DMS53 treated with DMSO at 0.1 percent for 48 hours (cell line): ENCODE data around the gene PLEKHG5.
A peak's percentile ranks its signal among the peaks of the same experiment; 100 is the strongest.
"Not testable (repeated sequence)": the region's sequence is repeated elsewhere in the genome, so short reads cannot be mapped to it uniquely, and the experiment has no call there.

Source experiments
- DNase-seq: peaks from one replicate; lab custom pipeline; 2025; ENCODE audit not compliant: unreplicated experiment; lab: John Stamatoyannopoulos, UW

The PLEKHG5 gene

DNA sequence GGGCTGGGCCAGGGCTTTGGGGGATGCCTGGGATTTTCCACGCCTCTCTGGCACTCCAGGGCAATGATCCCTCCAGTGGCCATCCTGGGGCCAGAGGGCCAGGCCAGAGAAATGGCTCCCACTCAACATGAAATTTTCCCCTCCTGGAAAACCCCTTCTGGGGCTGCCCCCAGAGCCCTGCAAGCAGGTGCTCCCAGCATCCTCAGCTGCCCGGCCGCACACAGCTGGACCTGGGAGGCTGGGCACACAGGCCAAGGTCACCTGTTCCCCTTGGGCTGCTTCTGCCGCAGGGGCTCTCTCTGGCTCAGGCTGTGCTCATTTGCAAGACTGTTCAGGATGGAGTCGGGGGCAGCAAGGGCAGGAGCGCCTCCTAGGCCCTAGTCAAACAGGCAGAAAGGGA is 63.0 kb downstream of the PLEKHG5 start:
- not testable (repeated sequence) for DNase-seq

DNA sequence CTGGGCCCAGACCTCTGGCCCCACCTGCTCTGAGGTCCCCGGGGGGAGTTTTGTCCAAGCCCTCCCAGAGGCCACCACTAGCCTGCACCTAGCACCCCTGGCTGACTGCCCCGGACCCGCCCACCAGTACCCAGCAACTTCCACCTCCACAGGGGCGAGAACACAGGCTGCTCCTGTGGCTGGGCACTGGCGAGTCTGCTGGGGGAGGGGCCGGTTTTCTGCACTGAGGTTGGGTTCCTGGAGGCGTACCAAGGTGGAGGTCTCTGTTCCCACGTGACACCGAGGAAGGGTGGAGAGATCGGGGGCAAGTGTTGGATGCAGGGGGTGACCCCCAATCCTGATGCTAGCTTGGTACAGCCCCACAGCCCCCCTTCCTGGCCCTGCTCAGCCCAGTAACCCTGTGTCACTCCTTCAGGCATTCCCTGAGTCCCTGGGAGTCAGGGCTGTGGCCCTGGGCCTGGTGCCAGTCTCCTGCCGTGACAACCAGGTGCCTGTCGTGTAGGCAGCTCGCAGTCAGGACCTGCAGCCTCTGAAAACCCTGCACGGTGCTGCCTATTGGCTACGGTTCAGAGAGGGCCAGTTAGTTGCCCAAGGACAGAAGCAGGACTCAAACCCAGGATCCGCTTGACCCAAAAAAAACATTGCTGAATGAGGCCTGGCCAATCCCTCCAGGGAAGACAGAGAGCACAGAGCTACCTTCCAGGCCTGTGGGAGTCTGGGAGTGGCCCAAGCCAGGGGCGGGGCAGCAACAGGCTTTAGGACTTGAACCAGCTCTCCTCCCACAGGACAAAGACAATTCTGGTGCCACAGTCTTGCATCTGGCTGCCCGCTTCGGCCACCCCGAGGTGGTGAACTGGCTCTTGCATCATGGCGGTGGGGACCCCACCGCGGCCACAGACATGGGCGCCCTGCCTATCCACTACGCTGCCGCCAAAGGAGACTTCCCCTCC is 63.8 kb downstream of the PLEKHG5 start:
- DNase-seq: no peak

DNA sequence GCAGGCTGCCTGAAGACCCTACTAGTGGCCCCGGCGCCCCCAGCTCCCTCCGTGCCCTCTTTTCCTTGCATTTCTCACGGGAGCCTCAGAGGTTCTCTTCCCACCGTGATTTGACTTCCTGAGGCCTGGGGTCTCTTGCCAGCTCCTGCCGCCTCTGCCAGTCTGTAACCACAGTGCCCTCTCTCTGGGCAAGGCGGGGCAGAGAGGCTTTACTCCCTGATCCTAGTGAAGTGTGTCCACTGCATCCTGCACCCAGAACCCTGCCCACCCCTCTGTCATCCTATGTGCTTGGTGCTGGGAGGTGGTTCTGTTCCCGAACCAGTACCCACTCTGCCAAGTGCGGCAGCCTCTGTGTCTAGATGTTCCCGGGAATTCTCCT is 64.5 kb downstream of the PLEKHG5 start:
- no peak for DNase-seq

DNA sequence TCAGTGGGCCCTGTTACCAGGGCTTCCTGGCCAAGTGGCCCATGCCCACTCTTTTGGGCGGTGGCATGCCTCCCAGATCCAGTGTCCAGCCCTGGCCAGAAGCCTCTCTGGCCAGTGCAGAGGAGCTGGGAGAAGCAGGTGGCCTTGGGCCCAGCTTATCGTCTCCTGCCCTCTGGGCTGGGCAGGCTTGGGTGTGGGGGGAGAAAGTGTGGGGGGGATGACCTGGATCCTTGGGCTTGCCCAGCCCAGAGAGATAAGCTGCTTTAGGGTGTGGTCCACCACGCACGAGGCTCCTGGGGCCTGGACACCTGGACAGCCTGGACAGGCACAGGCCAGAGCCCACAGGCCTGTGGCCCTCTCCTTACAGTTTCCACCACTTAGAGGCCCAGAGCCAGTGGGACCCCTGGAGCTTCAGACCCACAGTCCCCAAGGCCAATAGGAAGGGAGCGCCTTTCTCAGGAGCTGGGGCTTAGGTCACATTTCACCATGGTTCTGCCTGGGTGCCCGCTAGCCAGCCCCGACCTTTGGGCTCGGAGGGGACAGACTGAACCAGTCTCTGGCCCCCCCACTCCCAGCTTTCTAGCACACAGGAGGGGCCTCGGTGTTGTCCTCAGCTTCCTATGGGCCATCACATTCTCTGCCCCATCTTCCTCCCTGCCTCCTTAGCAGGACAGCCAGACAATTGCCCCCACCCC is 65.0 kb downstream of the PLEKHG5 start:
- DNase-seq: no peak

DNA sequence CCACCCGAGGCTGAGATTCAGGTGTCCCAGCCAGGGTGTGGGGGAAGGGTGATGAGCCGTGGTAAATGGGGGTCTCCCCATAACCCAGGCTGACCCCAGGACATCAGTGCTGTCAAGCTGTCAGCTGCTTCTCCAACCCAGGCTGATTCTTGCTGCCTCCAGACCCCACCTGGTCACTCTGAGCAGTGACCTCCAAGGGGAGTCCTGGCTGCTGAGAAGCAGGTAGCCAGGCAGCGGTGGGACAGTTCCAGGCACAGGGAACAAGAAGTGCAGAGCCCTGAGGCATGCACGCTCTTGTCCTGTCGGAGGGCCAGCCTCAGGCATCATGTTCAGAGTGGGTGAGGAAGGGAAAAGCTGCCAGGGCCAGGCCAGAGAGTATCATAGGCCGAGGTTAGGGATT is 65.8 kb downstream of the PLEKHG5 start:
- no peak for DNase-seq

DNA sequence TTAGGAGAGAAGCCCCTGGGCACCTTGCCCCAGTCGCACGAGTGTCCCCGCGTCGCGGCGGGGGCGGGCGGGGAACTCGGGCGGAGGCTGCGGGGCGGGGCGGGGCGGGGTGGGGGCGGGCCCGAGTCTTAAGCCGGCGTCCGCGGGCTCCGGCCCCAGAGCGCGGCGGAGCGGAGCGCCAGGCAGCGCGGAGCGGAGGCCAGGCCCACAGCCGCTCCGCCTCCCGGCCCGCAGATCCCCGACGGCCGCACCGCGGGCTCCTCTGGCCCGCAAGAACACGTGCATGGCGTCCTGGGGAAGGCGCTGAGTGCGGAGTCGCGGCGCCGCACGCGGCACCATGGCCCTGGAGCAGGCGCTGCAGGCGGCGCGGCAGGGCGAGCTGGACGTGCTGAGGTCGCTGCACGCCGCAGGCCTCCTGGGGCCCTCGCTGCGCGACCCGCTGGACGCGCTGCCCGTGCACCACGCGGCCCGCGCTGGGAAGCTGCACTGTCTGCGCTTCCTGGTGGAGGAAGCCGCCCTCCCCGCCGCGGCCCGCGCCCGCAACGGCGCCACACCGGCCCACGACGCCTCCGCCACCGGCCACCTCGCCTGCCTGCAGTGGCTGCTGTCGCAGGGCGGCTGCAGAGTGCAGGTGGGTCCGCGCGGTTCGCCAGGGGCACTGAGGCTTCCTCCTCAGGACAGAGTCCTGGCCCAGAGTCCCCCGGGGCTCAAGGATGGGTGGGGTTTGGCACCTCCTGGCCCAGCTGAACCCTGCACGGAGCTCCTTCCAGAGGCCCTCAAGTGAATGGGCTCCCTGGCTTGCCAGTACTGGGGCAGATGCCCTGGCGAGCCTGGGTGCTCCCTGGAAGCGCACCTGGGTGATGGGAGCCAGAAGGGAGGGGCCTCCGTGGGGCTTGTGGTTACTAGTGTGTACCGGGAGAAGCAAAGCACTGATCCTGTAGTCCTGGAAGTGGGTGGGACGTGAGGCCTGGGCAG is 66.6 kb downstream of the PLEKHG5 start, which contains the start of gene ESPN:
Gene ESPN, plus strand, starts transcription at position 158 of the 975 bp plus-strand sequence. Its CDS starts 180 bp downstream, at position 338.
- DNase-seq: no peak

DNA sequence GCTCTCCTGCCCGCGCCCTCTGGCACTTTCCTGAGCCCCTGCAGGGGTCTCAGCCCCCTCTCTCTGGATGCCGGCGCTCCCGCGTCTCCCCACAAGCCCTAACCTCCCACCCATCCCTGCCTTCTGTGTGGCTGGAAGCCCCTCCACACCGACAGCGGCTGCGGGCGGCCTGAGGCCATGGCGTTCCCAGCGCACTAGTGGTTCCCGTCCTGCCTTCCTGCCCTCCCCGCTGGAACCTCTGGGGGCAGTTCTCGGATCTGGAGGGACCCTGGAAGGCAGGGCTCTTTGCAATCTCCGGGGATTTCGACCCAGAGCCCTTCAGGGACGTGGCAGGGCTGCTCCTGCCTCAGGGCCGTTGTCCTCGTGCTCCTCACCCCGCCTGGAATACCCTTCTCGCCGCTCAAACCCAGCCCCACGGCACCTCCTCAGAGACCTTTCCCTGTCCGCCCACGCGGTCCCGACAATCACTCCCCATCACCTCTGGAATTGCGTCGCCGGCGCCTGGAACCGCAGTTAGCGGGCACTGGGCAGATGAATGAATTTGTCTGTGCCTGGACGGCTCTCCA is 67.4 kb downstream of the PLEKHG5 start:
- no peak for DNase-seq

DNA sequence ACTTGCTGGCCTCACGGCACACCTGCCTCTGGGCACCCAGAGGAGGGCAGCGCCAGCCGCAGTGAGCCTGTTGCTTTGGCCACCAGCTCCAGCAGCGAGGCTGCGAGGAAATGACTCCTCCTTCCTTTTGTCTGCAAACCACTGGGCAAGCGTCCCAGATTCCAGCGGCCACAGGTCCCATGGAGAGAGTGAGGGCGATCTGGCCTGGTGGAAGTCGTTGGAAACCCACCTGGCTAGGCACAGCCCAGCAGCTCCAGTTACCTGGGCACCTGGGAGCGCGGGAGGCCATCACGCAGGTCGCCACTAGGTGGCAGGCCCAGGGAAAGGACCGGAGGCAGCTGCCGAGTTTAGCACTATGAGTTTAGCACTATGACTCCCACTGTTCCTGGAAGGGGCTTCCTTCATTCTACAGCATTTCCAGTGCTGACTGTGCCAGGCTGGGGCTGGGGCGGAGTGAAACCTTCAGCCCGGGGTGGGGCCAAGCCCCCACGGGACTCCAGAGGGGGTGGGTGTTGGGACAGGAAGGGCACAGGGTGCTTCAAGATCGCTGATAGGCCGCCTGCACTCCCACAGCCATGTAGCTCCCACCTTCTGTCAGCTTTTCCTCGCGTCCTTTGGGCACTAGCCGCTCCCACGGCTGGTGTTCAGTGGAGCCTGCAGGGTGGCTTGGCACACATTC is 68.0 kb downstream of the PLEKHG5 start:
- peak; percentile 70 for DNase-seq

DNA sequence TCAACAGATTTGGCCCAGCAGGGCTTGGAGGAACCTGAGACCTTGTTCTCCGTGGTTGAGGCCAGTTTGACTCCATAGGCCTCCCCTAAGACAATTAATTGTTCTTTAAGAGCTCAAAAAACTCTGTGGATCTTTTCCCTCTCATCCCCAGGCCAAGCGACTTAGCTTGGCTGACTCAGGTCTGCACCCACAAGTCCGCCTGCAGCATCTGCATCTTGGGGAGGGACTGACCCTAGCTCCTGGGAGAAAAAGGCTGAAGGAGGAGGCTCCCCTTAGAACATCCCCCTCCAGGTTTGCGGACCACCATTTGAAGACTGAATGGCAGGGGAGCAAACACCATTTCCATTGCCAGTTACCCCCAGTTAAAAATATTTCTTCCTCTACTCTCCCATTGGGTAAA is 70.2 kb downstream of the PLEKHG5 start:
- no peak for DNase-seq

DNA sequence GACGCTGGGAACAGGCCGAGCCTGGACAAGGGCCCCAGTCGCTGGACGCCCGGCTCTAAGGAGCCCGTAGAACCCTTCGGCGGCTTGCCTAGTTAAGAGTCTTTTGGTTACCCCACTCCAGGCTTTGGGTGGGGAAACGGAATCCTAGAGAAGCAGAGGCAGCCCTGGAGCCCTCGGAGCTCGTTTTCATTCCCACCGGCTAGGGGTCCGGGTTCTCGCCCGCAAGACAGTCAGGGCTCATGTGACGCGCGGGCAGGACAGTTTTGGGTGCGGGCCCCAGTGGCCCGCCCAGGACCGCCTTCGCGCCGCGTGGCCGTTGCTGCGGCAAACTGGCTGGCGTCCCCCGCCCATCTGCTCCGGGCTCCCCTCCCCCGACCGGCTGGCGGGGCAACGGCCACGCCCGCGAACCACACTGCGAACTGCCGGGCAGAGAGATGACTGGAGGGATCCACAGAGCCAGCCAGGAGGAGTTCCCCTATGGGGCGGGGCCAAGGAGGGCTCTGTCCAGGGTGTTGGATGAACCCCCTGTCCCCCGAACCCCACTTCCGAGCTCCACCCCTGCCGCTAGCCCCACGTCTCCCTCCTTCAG is 70.9 kb downstream of the PLEKHG5 start:
- no peak for DNase-seq

DNA sequence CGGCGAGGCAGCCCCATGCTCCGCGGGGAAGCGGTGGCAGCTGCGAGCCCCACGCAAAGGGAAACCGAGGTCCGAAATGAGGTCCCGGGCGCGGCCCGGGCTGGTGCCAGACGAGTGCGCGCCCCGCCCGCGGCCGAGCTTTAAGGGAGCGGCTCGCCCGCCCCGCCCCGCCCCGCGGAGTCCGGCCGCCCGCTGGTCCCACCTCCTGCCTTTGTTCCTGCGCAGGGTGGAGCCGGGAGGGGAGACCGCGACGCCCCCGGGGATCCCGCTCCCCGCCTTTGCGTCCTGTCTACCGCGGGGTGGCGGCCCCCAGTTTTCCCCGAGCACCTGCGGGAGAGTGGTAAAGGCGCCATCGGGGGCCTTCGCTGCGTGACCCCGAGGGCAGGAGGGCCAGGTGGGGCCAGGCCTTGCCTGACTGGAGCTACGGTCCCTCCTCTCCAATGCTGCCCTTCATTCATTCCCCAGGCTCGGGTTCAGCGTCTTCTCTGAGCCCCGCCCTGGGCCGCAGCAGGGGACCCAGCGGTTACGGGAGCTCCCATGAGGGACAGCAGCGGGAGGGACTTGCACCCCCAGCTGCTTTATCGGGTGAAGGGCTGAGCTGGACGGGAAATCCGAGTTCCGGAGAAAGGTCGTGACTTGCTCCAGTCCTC is 71.5 kb downstream of the PLEKHG5 start, which contains the start of gene HES2:
Gene HES2, minus strand, starts transcription at position 116 of the 650 bp plus-strand sequence. Its CDS starts 99 bp downstream, at position 17.
- DNase-seq: no peak

DNA sequence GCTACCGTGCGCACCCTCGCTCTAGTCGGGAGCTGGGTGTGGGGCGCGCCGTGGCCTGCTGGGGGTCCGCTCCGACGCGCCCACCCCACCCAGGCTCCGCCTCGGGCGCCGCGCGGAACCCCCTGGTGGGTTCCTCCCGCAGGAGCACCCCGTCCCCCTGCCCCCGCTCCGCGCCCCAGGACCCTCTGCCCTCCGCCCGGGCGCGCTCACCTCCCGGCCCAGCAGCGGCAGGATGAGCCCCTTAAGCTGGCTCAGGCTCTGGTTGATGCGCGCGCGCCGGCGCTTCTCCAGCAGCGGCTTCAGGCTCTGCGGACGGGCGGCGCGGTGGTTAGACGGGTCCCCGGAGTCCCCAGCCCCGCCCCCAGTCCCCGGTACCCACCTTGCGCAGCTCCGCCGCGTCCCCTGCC is 72.1 kb downstream of the PLEKHG5 start:
- DNase-seq: no peak

DNA sequence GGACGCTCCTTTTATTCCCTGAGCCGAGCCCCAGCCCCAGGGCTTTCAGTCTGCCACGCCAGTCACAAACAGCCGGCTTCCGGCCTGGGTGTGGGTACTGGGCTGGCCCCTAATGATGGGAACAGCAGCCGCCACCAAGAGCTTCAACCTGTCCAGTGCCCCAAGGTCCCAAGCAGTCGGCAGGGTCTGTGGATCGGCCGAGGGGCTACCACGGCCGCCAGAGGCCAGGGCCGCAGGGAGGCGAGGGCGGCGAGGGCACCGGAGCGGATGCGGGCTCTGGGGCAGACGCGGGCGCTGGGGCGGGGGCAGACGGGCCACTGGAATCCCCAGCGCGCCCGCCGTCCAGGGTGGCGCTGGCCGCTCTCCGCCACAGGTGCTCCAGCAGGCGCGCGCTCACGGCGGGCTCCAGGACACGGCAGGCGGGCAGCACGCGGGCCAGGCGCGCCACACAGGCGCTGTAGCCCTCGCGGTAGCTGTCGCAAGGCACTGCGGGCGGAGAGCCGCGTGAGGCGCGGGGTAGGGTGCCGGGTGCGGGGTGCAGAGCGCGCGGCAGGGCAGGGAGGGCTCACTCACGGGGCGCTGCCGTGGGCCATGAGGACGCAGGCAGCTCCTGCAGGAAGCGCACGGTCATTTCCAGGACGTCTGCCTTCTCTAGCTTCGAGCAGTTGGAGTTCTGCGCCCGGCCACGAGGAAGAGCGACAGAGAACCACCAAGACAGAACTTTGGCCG is 72.6 kb downstream of the PLEKHG5 start:
- no peak for DNase-seq

DNA sequence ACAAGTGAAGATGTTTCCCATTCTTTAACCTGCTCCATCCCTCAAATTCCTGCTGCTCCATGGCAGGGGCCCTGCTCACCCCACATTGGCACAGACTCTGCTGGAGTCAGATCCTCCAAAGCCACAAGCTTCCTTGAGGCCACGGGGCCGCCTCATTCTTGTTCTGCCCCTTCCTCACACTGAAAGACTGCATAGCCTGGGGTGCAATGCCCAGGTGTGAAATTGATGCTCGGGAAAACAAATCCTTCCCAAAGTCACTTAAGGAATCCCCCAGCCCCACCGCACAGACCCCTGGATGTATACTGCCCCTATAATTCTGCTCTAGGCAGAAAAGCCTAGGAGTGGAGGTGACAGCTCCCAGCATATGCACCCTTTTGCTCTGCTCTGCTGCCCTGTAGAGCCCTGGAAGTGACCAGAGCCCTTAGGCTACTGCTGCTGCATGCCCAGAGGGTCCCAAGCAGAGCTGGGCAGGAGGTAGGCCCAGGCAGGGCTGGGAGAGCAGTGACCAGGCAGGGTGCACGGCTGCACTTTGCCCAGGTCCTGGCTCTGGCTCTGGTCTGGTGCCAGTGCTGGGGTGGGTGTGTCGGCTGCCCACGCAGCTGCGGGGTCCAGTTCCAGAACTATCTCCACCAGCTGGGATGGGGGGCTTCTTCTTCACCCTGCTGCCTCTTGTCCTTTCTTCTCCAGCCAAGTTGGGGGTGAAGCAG is 73.4 kb downstream of the PLEKHG5 start:
- no peak for DNase-seq
